ENCODE measurements around the gene MDFIC. TPM values are rescaled to one million over a fixed set of nuclear protein-coding genes. Genes with fewer than 3 reads are reported as not detected.
"Not testable (repeated sequence)": the region's sequence is repeated elsewhere in the genome, so short reads cannot be mapped to it uniquely, and the experiment has no call there.

The MDFIC gene
- total RNA-seq, result 40.8 and 60.6 TPM in 2 replicates

- peak; percentile 29 to 69 for DNase-seq (ENCODE audit: low read depth in 2 of 2)
Observed at GRCh38 chr7:114922026-114922651, at the start of gene MDFIC. Gene MDFIC, plus strand, starts transcription at chr7:114922094. Its CDS starts 940 bp downstream, at chr7:114923034.

DNA sequence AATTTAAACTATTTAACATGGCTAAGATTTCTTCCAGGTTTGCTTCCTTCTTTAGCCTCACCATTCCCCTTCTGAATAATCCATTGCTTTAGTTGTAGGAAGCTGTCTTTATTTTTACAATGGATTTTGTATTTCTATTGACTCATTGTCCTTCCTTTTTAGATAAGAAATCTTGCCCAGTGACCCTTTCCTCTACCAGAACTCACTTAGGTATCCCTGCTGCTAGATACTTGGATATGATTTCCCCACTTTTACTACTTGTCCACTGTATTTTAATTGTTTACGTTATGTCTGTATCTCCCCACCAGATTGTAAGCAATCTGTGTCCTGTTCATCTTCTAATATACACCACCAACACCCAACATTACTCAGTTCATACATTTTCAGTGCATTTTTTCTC lies 47.7 kb upstream of the MDFIC start:
- DNase-seq (ENCODE audit: low read depth in 2 of 2), result peak in 1 of 2 donors; percentile 68

DNA sequence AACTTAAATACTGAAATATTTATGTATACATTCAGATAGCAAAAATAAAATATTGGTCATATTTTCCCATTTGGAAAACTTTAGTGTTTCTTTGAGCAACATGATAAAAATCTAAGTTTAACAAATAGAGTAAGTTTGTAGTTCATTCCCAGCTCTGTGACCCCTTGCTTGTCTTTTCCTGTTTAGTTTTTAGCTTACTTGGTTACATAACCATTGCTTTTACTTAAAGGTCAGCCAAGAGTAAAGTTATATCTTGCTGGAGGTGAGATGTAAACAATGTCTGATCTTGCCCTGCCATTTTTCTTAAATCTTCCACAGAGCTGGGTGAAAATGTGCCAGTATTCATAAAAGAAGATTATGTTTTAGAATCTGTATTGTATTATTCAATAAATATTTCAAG lies 46.7 kb upstream of the MDFIC start:
- DNase-seq (ENCODE audit: low read depth in 2 of 2), result peak; percentile 14 to 71

DNA sequence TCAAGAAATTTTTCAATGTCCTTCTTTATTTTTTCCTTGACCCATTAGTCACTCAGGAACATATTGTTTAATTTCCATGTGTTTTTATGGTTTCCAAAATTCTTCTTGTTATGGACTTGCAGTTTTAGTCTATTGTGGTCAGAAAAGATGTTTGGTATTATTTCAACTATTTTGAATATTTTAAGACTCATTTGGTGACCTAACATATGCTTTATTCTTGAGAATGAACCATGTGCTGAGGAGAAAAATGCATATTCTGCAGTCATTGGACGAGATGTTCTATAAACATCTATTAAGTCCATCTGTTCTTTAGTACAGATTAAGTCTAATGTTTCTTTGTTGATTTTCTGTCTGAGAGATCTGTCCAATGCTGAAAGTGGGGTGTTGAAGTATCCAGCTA lies 42.3 kb upstream of the MDFIC start:
- no peak for DNase-seq (ENCODE audit: low read depth in 2 of 2)

GRCh38 chr7:114885836-114886235 lies 36.1 kb upstream of the MDFIC start:
- no peak for DNase-seq (ENCODE audit: low read depth in 2 of 2)

- no peak for DNase-seq (ENCODE audit: low read depth in 2 of 2)
Observed at GRCh38 chr7:114886241-114886640, 35.7 kb upstream of the MDFIC start.

GRCh38 chr7:114889116-114889515 lies 32.8 kb upstream of the MDFIC start:
- not testable (repeated sequence) for DNase-seq (ENCODE audit: low read depth in 2 of 2)

DNA sequence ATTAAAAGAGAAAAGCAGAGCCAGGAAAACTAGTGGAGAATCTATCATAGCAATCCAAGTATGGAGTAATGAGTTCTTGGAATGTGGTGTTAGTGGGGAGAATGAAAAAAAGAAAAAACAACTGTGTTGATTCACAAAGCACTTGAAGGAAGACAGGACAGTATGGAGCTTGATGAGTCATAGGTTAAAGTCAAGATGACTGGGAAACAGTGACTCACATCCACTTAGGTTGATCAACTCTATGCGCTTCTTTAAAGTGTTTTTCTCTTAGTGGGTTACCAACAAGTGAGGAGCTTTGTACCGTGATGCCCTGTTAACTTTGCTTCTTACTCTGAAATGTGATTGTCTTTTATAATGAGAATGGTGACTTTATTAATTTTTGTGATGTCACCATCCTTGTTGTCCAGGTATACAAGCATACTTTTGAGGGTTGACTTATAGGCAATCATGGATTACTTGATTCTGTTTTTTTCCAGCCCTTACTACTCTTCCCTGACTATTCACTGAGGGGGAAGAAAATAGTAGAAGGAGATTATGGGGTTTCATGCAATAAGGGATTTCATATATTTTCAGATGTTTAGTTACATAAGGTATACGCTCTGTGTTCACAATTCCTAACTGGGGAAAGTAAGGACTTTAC lies 32.1 kb upstream of the MDFIC start:
- DNase-seq (ENCODE audit: low read depth in 2 of 2), result peak in 1 of 2 donors; percentile 91

DNA sequence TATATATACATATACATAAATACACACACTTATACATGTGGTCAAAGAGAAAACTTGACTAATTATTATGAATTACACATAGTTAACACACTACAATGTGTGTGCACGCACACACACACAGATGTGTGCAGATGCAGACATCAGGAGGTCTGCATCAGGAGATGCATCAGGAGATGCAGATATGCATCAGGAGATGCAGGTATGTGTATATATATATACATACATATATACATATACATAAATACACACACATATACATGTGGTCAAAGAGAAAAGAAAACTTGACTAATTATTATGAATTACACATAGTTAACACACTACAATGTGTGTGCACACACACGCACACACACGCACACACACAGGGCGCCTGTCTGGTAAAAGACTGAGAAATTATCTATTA lies 31.3 kb upstream of the MDFIC start:
- DNase-seq (ENCODE audit: low read depth in 2 of 2), result no peak

DNA sequence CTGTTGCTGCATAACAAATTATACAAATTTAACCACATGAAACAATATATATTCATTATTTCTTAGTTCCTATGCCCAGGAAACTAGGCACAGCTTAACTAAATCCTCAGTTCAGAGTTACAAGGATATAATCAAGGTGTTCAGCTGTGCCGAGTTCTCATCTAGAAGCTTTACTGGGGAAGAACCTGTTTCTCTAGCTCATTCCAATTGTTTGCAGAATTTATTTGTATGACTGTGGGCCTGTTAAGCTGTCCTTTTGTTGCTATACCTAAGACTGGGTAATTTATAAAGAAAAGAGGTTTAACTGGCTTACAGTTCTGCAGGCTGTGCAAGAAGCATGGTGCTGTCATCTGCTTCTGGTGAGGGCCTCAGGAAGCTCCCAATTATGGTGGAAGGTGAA lies 21.8 kb upstream of the MDFIC start:
- no peak for DNase-seq (ENCODE audit: low read depth in 2 of 2)

GRCh38 chr7:114901771-114902170 lies 20.1 kb upstream of the MDFIC start:
- no peak for DNase-seq (ENCODE audit: low read depth in 2 of 2)

- DNase-seq (ENCODE audit: low read depth in 2 of 2), result no peak
Observed at GRCh38 chr7:114903131-114903530, 18.8 kb upstream of the MDFIC start.

DNA sequence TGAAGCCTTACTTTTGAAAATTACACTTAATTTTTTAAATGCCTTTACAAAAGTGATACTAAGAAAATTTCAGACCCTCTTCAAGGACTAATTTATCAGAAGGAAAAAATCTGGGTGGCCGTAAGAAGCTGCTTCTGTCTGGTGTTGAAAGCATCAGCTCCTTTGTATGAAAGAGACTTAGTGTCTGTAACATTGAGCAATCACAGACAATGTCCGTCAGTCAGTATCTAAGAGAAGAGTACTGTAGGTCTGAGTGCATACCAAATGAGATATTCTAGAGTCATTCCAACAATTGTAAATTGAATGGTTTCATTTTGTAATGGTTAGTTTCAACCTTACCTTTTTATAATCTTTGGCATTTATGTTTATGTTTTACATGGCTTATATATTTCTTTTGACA lies 11.1 kb upstream of the MDFIC start:
- DNase-seq (ENCODE audit: low read depth in 2 of 2), result no peak

DNA sequence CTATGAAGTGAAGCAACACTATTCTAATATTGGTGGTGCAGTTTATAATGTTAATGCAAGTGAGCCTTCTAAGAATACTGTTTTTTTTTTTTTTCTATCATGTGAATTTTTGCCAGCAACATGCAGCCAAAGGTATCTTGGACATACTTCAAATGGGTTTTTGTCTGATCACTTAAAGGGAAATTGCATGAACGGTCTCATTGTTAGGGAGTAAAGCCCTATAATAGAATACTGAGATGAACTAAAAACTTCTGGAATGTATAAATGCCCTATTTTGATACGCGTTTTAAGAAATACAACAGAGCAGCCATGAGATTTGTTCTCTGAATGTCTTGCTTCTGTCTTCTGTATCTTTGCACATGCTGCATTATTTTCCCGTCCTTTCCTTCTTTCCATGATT lies 10.5 kb upstream of the MDFIC start:
- no peak for DNase-seq (ENCODE audit: low read depth in 2 of 2)

DNA sequence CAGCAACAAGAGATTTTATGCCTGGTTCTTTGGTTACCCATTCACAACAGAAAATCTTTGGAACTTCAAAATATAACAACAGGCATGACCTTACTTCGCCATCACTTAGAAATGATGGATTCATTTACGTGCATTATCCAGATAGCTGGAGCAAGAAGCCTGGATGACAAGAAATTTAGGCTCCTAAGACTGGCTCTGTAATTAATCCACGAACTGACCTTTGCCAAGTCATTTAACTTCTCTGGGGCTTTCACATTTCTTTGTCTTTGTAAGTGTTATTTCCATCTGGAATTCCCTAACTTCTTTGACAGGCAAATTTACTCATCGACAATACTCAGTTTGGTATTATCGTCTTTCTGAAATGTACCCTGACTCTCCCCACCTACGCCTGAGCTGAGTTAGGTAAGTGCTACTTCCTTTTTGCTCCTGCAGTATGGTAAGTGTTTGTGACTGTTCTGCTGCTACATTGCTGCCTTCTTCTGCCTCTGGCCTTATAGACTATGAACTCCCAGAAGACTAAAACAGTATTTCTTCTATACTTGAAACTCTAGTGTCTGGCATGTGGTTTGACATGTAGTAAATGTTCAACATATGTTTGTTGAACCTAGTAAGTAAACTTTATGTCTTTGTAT lies 5.5 kb upstream of the MDFIC start:
- DNase-seq (ENCODE audit: low read depth in 2 of 2), result no peak

DNA sequence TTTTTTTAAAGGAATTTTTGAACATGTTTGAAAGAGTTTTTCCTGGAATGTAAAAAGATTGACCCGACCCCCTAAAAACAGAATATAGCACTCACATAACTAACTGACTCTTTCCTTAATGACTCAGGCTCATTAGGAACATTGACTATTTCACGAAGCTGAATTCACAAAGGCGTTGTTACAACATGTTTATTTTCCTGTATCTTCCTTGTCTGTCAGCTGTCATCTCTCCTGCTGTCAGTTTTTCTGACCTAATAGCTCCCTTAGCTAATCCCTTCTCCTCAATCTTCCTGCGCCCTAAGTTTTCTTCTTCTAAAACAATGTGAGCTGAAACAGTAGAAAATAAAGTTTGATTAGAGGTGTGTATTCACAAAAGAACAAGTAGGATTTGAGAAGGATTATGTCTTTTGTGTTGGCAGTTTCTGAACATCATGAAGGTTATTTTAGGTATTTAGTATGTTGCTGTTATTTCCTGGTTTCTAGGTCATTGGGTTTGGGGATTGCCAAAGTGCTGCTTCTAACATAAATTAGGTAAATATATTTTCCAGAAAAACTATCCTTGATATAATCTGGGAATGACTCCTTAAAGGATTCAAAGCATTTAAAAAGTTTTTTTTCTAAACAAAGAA lies 4.6 kb upstream of the MDFIC start:
- no peak for DNase-seq (ENCODE audit: low read depth in 2 of 2)

- DNase-seq (ENCODE audit: low read depth in 2 of 2), result no peak
Observed at GRCh38 chr7:114919587-114919986, 2.3 kb upstream of the MDFIC start.

DNA sequence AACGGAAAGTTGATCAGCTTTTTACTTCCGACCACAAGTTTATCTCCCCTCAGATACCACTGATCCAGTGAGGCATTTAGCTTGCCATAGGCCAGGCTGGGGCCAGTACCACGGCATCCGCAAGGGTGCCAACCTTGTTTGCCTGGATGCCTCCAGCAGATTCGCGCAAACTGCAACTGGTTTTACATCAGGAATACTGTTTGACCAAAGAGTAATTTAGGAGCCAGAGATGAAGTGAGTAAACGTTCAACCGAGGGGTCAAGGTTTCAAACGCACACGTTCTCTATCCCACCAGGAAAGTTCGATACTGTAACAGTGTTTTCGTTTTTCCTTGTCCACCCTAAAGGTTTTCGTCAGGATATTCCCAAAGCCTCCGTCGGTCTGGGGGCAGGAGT lies 266 bp upstream of the MDFIC start:
- DNase-seq (ENCODE audit: low read depth in 2 of 2), result peak in 1 of 2 donors; percentile 29

DNA sequence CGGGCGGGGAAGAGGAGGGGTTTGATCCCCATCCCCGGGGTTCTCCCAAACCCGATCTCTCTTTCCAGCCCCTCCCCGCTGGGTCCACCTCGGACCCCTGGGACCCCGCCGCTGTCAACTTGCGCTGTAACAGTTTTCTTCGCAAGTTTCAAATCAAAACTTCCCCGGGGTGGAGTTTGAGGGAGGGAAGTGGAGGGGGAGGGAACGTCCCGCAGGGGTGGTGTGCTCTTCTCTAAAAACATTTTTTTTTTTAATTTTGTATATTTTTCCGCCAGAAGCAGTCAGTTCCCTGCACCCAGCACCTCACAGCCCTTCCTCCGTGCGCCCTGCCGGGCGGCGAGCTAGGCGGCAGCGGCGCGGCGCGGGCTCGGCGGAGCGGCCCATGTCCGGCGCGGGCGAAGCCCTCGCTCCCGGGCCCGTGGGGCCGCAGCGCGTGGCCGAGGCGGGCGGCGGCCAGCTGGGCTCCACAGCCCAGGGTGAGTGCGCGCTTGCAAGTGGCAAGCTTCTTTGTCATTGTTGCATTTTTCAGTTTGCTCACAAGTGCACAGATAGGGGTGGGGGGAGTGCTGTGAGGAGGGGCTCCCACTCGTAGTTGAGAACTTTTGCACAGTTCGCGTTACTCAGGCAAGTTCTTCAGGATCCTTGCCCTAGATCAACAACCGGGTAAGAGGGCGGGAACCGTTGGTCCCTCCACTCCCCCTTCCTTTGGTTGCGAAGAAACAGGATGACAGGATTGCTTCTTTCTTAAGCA lies 933 bp downstream of the MDFIC start:
- DNase-seq (ENCODE audit: low read depth in 2 of 2), result peak in 1 of 2 donors; percentile 77

DNA sequence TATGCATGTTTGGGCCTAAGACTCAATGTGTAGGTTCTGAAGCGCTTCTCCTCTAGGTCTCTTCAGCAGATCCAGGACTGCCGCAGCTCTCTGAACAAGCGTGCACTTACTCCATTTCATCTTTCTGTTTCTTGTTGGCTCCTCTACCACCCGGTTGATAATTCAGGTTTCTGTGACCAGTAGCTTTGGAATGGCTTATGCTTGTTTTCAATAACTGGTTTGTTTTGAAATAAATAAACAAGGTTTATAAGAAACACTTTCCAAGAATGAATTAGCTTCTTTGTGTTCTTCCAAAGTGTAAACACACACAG lies 1.5 kb downstream of the MDFIC start:
- no peak for DNase-seq (ENCODE audit: low read depth in 2 of 2)

- DNase-seq (ENCODE audit: low read depth in 2 of 2), result no peak
Observed at GRCh38 chr7:114924038-114924712, 2.3 kb downstream of the MDFIC start.
